H1 (cell line): Measurements from ENCODE around the gene CD38. TPM values are rescaled to one million over a fixed set of nuclear protein-coding genes. Genes with fewer than 3 reads are reported as not detected.

Experiments used
- CTCF ChIA-PET: fragments of 300-600 bp; sonication (Branson Sonifier 250); formaldehyde crosslinking; loops from one replicate; lab custom pipeline; 2021; ENCODE audit not compliant: partially characterized antibody; lab: Charles Lee
- POLR2A ChIA-PET: fragments of 300-600 bp; sonication (Branson Sonifier 250); formaldehyde crosslinking; loops from one replicate; lab custom pipeline; 2021; ENCODE audit warnings: inconsistent platforms; ENCODE audit not compliant: partially characterized antibody; lab: Charles Lee
- DNase-seq, 2 experiments: peaks; one replicate each; pipeline versions ENCODE4 v3.0.0 to v3.0.0-alpha.2; 2010 to 2022; ENCODE audit warnings: low spot score in 2 of 2, low read depth in 1 of 2, mixed read lengths in 1 of 2
- FAIRE-seq: peaks from 2 replicates; lab custom pipeline; 2011; peaks lifted over from hg19 to GRCh38; lab: Jason Lieb, UNC
- H2AFZ ChIP-seq: 2 replicates; pipeline ENCODE4 v1.8.1; 2012; ENCODE audit warnings: low read length, inconsistent platforms
- H2AK5ac ChIP-seq: 2 replicates; pipeline ENCODE4 v1.6.1; 2013; ENCODE audit warnings: low read depth, low read length
- H2BK120ac ChIP-seq: replicated peaks from 2 replicates; pipeline ENCODE3; 2013; ENCODE audit warnings: low read depth, low read length, inconsistent platforms
- H2BK12ac ChIP-seq: 2 replicates; pipeline ENCODE4 v1.6.1; 2013; ENCODE audit warnings: low read depth, low read length
- H2BK15ac ChIP-seq: 2 replicates; pipeline ENCODE4 v1.6.1; 2013; ENCODE audit warnings: low read length
- H2BK20ac ChIP-seq: 2 replicates; pipeline ENCODE4 v1.6.1; 2013; ENCODE audit warnings: low read length
- H2BK5ac ChIP-seq: 2 replicates; pipeline ENCODE4 v1.6.1; 2013; ENCODE audit warnings: low read depth, low read length
- H3K14ac ChIP-seq: 2 replicates; pipeline ENCODE4 v1.6.1; 2013; ENCODE audit warnings: inconsistent platforms; ENCODE audit not compliant: insufficient read length
- H3K18ac ChIP-seq: 2 replicates; pipeline ENCODE4 v1.6.1; 2013; ENCODE audit warnings: low read length; ENCODE audit errors: extremely low read depth
- H3K23ac ChIP-seq: 2 replicates; pipeline ENCODE4 v1.6.1; 2013; ENCODE audit warnings: inconsistent platforms; ENCODE audit not compliant: insufficient read length
- H3K23me2 ChIP-seq: 2 replicates; pipeline ENCODE4 v1.6.1; 2013; ENCODE audit warnings: low read depth, low read length
- H3K27ac ChIP-seq: 2 replicates; pipeline ENCODE4 v1.6.1; 2011; ENCODE audit warnings: low read depth, low read length, inconsistent platforms
- H3K27me3 ChIP-seq, 4 experiments: replicated peaks in 1 of 4; 1 replicate in 1 of 4; 2 replicates in 3 of 4; pipeline versions ENCODE4 v1.6.1 to v1.8.1; 2011 to 2013; ENCODE audit warnings: low read length in 3 of 4, mild to moderate bottlenecking in 3 of 4, inconsistent platforms in 2 of 4, mixed read lengths in 2 of 4, moderate library complexity in 1 of 4; ENCODE audit not compliant: control insufficient read depth in 3 of 4, insufficient read depth in 3 of 4; ENCODE audit errors: extremely low read depth in 1 of 4
- H3K36me3 ChIP-seq, 4 experiments: 2 replicates each; pipeline versions ENCODE4 v1.6.1 to v1.8.1; 2011 to 2013; ENCODE audit warnings: mild to moderate bottlenecking in 4 of 4, low read length in 3 of 4, moderate library complexity in 2 of 4, control low read depth in 1 of 4, inconsistent platforms in 1 of 4; ENCODE audit not compliant: insufficient read depth in 4 of 4, control insufficient read depth in 2 of 4
- H3K4ac ChIP-seq: replicated peaks from 2 replicates; pipeline ENCODE3; 2013; ENCODE audit warnings: low read length, low read depth, mixed read lengths, inconsistent platforms; ENCODE audit not compliant: insufficient read length
- H3K4me1 ChIP-seq, 4 experiments: replicated peaks in 1 of 4; 1 replicate in 1 of 4; 2 replicates in 3 of 4; pipeline versions ENCODE4 v1.6.1 to v1.8.1; 2011 to 2013; ENCODE audit warnings: low read length in 3 of 4, inconsistent platforms in 2 of 4, mixed read lengths in 1 of 4; ENCODE audit not compliant: insufficient read depth in 4 of 4, control insufficient read depth in 3 of 4
- H3K4me2 ChIP-seq, 2 experiments: 2 replicates each; pipeline versions ENCODE4 v1.6.1 to v1.8.1; 2011 to 2013; ENCODE audit warnings: low read depth in 2 of 2, low read length in 2 of 2, control low read depth in 1 of 2, inconsistent platforms in 1 of 2, mild to moderate bottlenecking in 1 of 2; ENCODE audit not compliant: insufficient read depth in 1 of 2
- H3K4me3 ChIP-seq, 4 experiments: fragments of 200-600, 300-600 bp in 1 of 4; sonication (generic), shearing (Covaris generic), sonication (Bioruptor Twin) in 1 of 4; 2 replicates each; pipeline versions ENCODE4 v1.5.1 to v1.8.1; 2011 to 2016; ENCODE audit warnings: low read length in 4 of 4, low read depth in 3 of 4, control low read depth in 2 of 4, inconsistent platforms in 2 of 4, mild to moderate bottlenecking in 2 of 4, mixed read lengths in 1 of 4, moderate library complexity in 1 of 4; ENCODE audit not compliant: insufficient read depth in 2 of 4; ENCODE audit errors: extremely low read depth in 1 of 4
- H3K56ac ChIP-seq: replicated peaks from 2 replicates; pipeline ENCODE3; 2013; ENCODE audit warnings: low read depth, mild to moderate bottlenecking, mixed read lengths, low read length, inconsistent platforms; ENCODE audit not compliant: insufficient read length
- H3K79me1 ChIP-seq: 2 replicates; pipeline ENCODE4 v1.6.1; 2013; ENCODE audit warnings: low read depth, low read length, control low read depth
- H3K79me2 ChIP-seq, 2 experiments: 2 replicates each; pipeline versions ENCODE4 v1.6.1 to v1.8.1; 2012 to 2013; ENCODE audit warnings: low read length in 2 of 2, mild to moderate bottlenecking in 2 of 2, inconsistent platforms in 1 of 2; ENCODE audit not compliant: insufficient read depth in 2 of 2, control insufficient read depth in 1 of 2
- H3K9ac ChIP-seq, 4 experiments: replicated peaks in 1 of 4; 1 replicate in 1 of 4; 2 replicates in 3 of 4; pipeline versions ENCODE4 v1.6.1 to v1.8.1; 2011 to 2013; ENCODE audit warnings: low read depth in 3 of 4, low read length in 3 of 4, control low read depth in 2 of 4, mild to moderate bottlenecking in 2 of 4, moderate library complexity in 2 of 4, inconsistent platforms in 1 of 4; ENCODE audit errors: extremely low read depth in 1 of 4
- H3K9me3 ChIP-seq, 2 experiments: 2 replicates each; pipeline versions ENCODE4 v1.6.1 to v1.8.1; 2012 to 2013; ENCODE audit warnings: mild to moderate bottlenecking in 2 of 2, moderate library complexity in 2 of 2, control low read depth in 1 of 2, inconsistent platforms in 1 of 2, low read depth in 1 of 2, low read length in 1 of 2, mixed read lengths in 1 of 2; ENCODE audit not compliant: insufficient read depth in 2 of 2
- H4K20me1 ChIP-seq, 2 experiments: replicated peaks in 1 of 2; 2 replicates each; pipeline versions ENCODE3 to v1.8.1; 2011 to 2013; ENCODE audit warnings: inconsistent platforms in 2 of 2, low read length in 2 of 2, mild to moderate bottlenecking in 1 of 2; ENCODE audit not compliant: insufficient read depth in 2 of 2, control insufficient read depth in 1 of 2
- H4K5ac ChIP-seq: 2 replicates; pipeline ENCODE4 v1.6.1; 2013; ENCODE audit warnings: low read length, low read depth, mixed read lengths, inconsistent platforms; ENCODE audit not compliant: insufficient read length
- H4K8ac ChIP-seq: 2 replicates; pipeline ENCODE4 v1.8.0; 2013; ENCODE audit warnings: mild to moderate bottlenecking, moderate library complexity, low read length, inconsistent platforms; ENCODE audit not compliant: insufficient read depth; ENCODE audit errors: extremely low read depth
- H4K91ac ChIP-seq: replicated peaks from 2 replicates; pipeline ENCODE3; 2013; ENCODE audit warnings: low read length, mixed read lengths, inconsistent platforms; ENCODE audit not compliant: insufficient read length
- CTCF ChIP-seq, 3 experiments: IDR thresholded peaks; 1 replicate in 2 of 3; 2 replicates in 1 of 3; pipeline versions ENCODE4 v1.5.1 to v1.6.1; 2011; ENCODE audit warnings: low read length in 3 of 3, mild to moderate bottlenecking in 3 of 3, inconsistent platforms in 2 of 3, low read depth in 1 of 3, moderate library complexity in 1 of 3; ENCODE audit not compliant: insufficient read depth in 1 of 3; ENCODE audit errors: control extremely low read depth in 1 of 3
- RAD21 ChIP-seq, 2 experiments: IDR thresholded peaks in 1 of 2; conservative IDR thresholded peaks in 1 of 2; 2 replicates each; pipeline ENCODE4 v1.6.1; 2011; ENCODE audit warnings: low read depth in 2 of 2, low read length in 2 of 2, improper control_type of control experiment in 1 of 2, inconsistent platforms in 1 of 2, mild to moderate bottlenecking in 1 of 2, moderate library complexity in 1 of 2
- SIRT6 ChIP-seq: IDR thresholded peaks from one replicate; pipeline ENCODE4 v1.7.1; 2012; ENCODE audit warnings: low read length, inconsistent platforms
- WGBS, 2 experiments: shearing (Covaris generic) in 1 of 2; methylation state at CpG; one replicate each; pipeline versions ENCODE4 v1.1.6 to v1.1.7; 2013 to 2015; ENCODE audit warnings: low lambda C conversion rate in 2 of 2, mixed read lengths in 2 of 2, inconsistent platforms in 1 of 2, low coverage in 1 of 2, missing lambda C conversion rate in 1 of 2; ENCODE audit not compliant: insufficient replicate concordance in 2 of 2, insufficient coverage in 1 of 2, insufficient read length in 1 of 2; ENCODE audit errors: extremely low coverage in 1 of 2, missing lambda C conversion rate in 1 of 2; 5-methylcytosine and 5-hydroxymethylcytosine counted together
- polyA plus RNA-seq, 7 experiments: library from polyadenylated mRNA; depleted of rRNA in 3 of 7; stranded (reverse) in 5 of 7; unstranded in 2 of 7; fragments of >200 nt in 5 of 7; fragments of 200-250 nt in 2 of 7; gene quantifications; 1 replicate in 5 of 7; 2 replicates in 1 of 7; 4 replicates in 1 of 7; pipeline versions ENCODE4 v1.2.1 to v1.2.3, GENCODE V29; 2011 to 2013; ENCODE audit warnings: missing spikeins in 2 of 7, mixed read lengths in 2 of 7
- total RNA-seq: library from RNA; stranded (reverse); fragmentation: NEBNext Ultra II Directional; extraction: Animal tissue kit (Norgen Biotek cat#: 25700); gene quantifications from 2 replicates; pipeline ENCODE4 v1.2.1, GENCODE V29; 2021

The CD38 gene
- total and polyA plus RNA-seq, 2 of the 8 experiments (the other 6 are each of a cell fraction or from before 2014, with no cell fraction given) = 0.14 to 0.24 TPM

- 88% methylated on average over 3 of the region's 3 CpGs; no CpG with 5 or more reads in 1 of the 2 experiments for WGBS, 2 experiments
- H3K23ac ChIP-seq = no peak overlapping the region
- H3K56ac ChIP-seq = no peak overlapping the region
- no peak overlapping the region for H2BK5ac ChIP-seq
- no peaks in the 10 kb centered on the region for H3K79me1 ChIP-seq
- ChIA-PET CTCF (interaction anchor here (0.6 to 2.3 kb wide), 14 partner anchors 11 to 672 kb away, joined by 3 to 9 read pairs (median 4); no protein-coding TSS in a partner anchor), POLR2A (no interaction called here)
- H2BK12ac ChIP-seq = no peak overlapping the region
- H3K23me2 ChIP-seq = no peaks in the 10 kb centered on the region; the same call in 1 of the 2 replicates
- H3K18ac ChIP-seq = no peak overlapping the region
- H4K91ac ChIP-seq = no peak overlapping the region
- no peak overlapping the region for H2BK15ac ChIP-seq
- H2BK120ac ChIP-seq = no peak overlapping the region
- no peak overlapping the region for H4K8ac ChIP-seq
- no peaks in the 10 kb centered on the region for H4K20me1 ChIP-seq
- no peaks in the 10 kb centered on the region for H3K79me2 ChIP-seq
- H4K5ac ChIP-seq = no peak overlapping the region
- H3K14ac ChIP-seq = no peak overlapping the region
- H3K4me1 ChIP-seq = no peaks in the 10 kb centered on the region
- H2AFZ ChIP-seq = no peak overlapping the region
- FAIRE-seq (no peak), DNase-seq (no peak)
- no peaks in the 10 kb centered on the region for H3K27me3 ChIP-seq
- H3K27ac ChIP-seq = no peak overlapping the region
- H2AK5ac ChIP-seq = no peak overlapping the region
- H3K9me3 ChIP-seq = no peaks in the 10 kb centered on the region
- no peaks in the 10 kb centered on the region for H3K36me3 ChIP-seq
- H3K4ac ChIP-seq = no peak overlapping the region
- no peak overlapping the region for H3K4me3 ChIP-seq
- no peak overlapping the region for H2BK20ac ChIP-seq
- TF ChIP-seq CTCF (IDR thresholded peaks at IDR 0.05; ENCODE audit: control extremely low read depth in 1 of 3, insufficient read depth in 1 of 3, low read depth in 1 of 3, low read length in 3 of 3) = peak in 2 of 3 experiments; percentile 38 to 42; a peak in 2 of 4 replicates
- peak in 1 of 2 experiments; percentile 25; a peak in 1 of 4 replicates for TF ChIP-seq RAD21 (IDR thresholded peaks at IDR 0.05 in 1 of 2, conservative IDR thresholded peaks at IDR 0.05 in 1 of 2; ENCODE audit: low read depth in 2 of 2, low read length in 2 of 2)
- TF ChIP-seq SIRT6 = no peak
- TF ChIP-seq, all 59 proteins: peak for 2
- Histone ChIP-seq H3K9ac (no peak overlapping the region), H3K4me2 (no peak overlapping the region)
These were observed 40.9 kb upstream of the CD38 start for GRCh38 chr4:15737255-15737654.
